ENCODE results near the gene KANSL3. TPM values are rescaled to one million over a fixed set of nuclear protein-coding genes. Genes with fewer than 3 reads are reported as not detected.
A peak's percentile ranks its signal among the peaks of the same experiment; 100 is the strongest.
"Not testable (repeated sequence)": the region's sequence is repeated elsewhere in the genome, so short reads cannot be mapped to it uniquely, and the experiment has no call there.

The KANSL3 gene
- total RNA-seq, 4 donors from 2014 or later, result 13.5 to 73.0 (median 62.1) TPM

- Histone ChIP-seq H3K36me3 (no peaks in the 10 kb centered on the region), H3K4me3 (no peak overlapping the region), H3K27ac (no peak overlapping the region), H3K27me3 (no peaks in the 10 kb centered on the region), H3K4me1 (no peaks in the 10 kb centered on the region), H3K9me3 (no peaks in the 10 kb centered on the region)
- intact Hi-C loops (cut with DNase I; ENCODE audit: low total_unique reads), result no loop called here
- TF ChIP-seq CTCF (IDR thresholded peaks at IDR 0.05) (no peak), POLR2A (IDR thresholded peaks at IDR 0.05) (no peak)
- DNase-seq, result no peak
These were observed 82.9 kb downstream of the KANSL3 start for GRCh38 chr2:96555146-96555610.

GRCh38 chr2:96554293-96555145 is 83.6 kb downstream of the KANSL3 start:
- Histone ChIP-seq H3K36me3 (no peaks in the 10 kb centered on the region), H3K4me1 (no peaks in the 10 kb centered on the region), H3K27ac (peak overlapping the region in 1 of 2 donors; percentile 23), H3K9me3 (no peaks in the 10 kb centered on the region), H3K4me3 (no peak overlapping the region), H3K27me3 (no peaks in the 10 kb centered on the region)
- DNase-seq, result peak; percentile 72 to 73
- TF ChIP-seq POLR2A (IDR thresholded peaks at IDR 0.05) (peak in 1 of 2 donors; percentile 6), CTCF (IDR thresholded peaks at IDR 0.05) (peak; percentile 93 to 97 (median 96))
- intact Hi-C loops (cut with DNase I; ENCODE audit: low total_unique reads), result no loop called here

- intact Hi-C loops (cut with DNase I; ENCODE audit: low total_unique reads); H3K4me3 ChIP-seq; H3K9me3 ChIP-seq; H3K36me3 ChIP-seq; H3K4me1 ChIP-seq; H3K27me3 ChIP-seq; DNase-seq: not testable (repeated sequence)
- peak overlapping the region in 1 of 2 donors; percentile 23 for H3K27ac ChIP-seq
These were observed 84.2 kb downstream of the KANSL3 start for GRCh38 chr2:96553957-96554292.

- Histone ChIP-seq H3K36me3 (no peaks in the 10 kb centered on the region), H3K27ac (no peak overlapping the region), H3K4me3 (no peak overlapping the region), H3K27me3 (no peaks in the 10 kb centered on the region), H3K9me3 (no peaks in the 10 kb centered on the region), H3K4me1 (no peaks in the 10 kb centered on the region)
- no peak for DNase-seq
- TF ChIP-seq CTCF (IDR thresholded peaks at IDR 0.05) (no peak), POLR2A (IDR thresholded peaks at IDR 0.05) (no peak)
- intact Hi-C loops (cut with DNase I; ENCODE audit: low total_unique reads), result no loop called here
These were observed 84.7 kb downstream of the KANSL3 start for GRCh38 chr2:96553176-96553956.

GRCh38 chr2:96552315-96553175 is 85.6 kb downstream of the KANSL3 start:
- H3K4me1 ChIP-seq, result no peaks in the 10 kb centered on the region
- no peaks in the 10 kb centered on the region for H3K9me3 ChIP-seq
- H3K36me3 ChIP-seq, result no peaks in the 10 kb centered on the region
- H3K4me3 ChIP-seq, result no peak overlapping the region
- TF ChIP-seq POLR2A (IDR thresholded peaks at IDR 0.05), result no peak
- H3K27ac ChIP-seq, result no peak overlapping the region
- no peaks in the 10 kb centered on the region for H3K27me3 ChIP-seq
- intact Hi-C loops (cut with DNase I; ENCODE audit: low total_unique reads), result no loop called here
- no peak for DNase-seq
